ENCODE data around the gene SMIM31.

SMIM31 gene

DNA sequence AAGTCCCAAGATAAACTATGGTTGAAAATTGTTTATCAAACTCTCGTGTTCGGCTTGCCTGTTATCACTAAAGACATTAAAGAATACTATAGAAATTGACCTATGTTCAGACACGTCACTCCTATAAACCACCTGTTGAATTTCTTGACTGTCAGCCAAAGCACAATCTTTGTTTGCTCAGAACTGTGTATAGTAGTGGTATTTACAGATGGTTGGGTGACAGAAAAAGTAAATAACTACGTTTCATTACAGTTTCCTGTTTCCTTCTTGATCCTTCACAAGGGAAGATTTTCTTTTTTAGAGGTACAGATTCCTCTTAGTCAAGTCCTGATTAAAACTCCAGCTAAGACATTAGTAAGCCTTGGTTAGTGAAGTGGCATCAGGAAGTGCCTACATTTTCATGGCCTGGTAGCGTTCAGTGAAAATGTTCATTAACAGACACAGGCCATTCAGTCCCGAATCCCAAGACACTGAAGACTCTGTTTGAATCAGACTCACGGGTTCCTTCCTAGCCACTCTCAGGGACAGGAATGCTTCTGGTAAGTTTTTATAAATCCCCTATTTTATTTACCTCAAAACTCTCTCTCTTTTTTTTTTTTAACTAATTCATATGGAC is at the start of gene SMIM31:
TSS of gene SMIM31 (plus strand) at position 259 of the 616 bp plus-strand sequence. CDS start 16,313 bp downstream, outside the sequence.
- Histone ChIP-seq H3K9me2 (replicated peaks; ENCODE audit: control insufficient read depth, low read length) (no peaks in the 10 kb centered on the region), H3K9me3 (ENCODE audit: control insufficient read depth, insufficient read depth, low read length) (no peaks in the 10 kb centered on the region), H3K27ac (ENCODE audit: low read depth, low read length) (no peak within 1 kb of the TSS), H3K27me3 (ENCODE audit: control insufficient read depth, low read length) (no peaks in the 10 kb centered on the region), H3K79me2 (ENCODE audit: control insufficient read depth, low read length) (no peaks in the 10 kb centered on the region), H3K4me2 (ENCODE audit: low read length) (no peak within 1 kb of the TSS), H4K20me1 (ENCODE audit: control insufficient read depth, insufficient read depth, low read depth, low read length) (no peaks in the 10 kb centered on the region), H3K36me3 (ENCODE audit: control insufficient read depth, low read length) (no peaks in the 10 kb centered on the region), H3K4me3 (ENCODE audit: low read length) (no peak within 1 kb of the TSS), H3K4me1 (ENCODE audit: control insufficient read depth, low read length) (no peaks in the 10 kb centered on the region), H3F3A (ENCODE audit: control insufficient read depth, insufficient read depth) (no peaks in the 10 kb centered on the region)
- no peak for TF ChIP-seq EZH2phosphoT487 (IDR thresholded peaks at IDR 0.05; ENCODE audit: borderline replicate concordance, low read length)
- TF ChIP-seq, protein P1, sequence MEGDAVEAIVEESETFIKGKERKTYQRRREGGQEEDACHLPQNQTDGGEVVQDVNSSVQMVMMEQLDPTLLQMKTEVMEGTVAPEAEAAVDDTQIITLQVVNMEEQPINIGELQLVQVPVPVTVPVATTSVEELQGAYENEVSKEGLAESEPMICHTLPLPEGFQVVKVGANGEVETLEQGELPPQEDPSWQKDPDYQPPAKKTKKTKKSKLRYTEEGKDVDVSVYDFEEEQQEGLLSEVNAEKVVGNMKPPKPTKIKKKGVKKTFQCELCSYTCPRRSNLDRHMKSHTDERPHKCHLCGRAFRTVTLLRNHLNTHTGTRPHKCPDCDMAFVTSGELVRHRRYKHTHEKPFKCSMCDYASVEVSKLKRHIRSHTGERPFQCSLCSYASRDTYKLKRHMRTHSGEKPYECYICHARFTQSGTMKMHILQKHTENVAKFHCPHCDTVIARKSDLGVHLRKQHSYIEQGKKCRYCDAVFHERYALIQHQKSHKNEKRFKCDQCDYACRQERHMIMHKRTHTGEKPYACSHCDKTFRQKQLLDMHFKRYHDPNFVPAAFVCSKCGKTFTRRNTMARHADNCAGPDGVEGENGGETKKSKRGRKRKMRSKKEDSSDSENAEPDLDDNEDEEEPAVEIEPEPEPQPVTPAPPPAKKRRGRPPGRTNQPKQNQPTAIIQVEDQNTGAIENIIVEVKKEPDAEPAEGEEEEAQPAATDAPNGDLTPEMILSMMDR (IDR thresholded peaks at IDR 0.05; ENCODE audit: low read depth, low read length, poor library complexity, severe bottlenecking): no peak

DNA sequence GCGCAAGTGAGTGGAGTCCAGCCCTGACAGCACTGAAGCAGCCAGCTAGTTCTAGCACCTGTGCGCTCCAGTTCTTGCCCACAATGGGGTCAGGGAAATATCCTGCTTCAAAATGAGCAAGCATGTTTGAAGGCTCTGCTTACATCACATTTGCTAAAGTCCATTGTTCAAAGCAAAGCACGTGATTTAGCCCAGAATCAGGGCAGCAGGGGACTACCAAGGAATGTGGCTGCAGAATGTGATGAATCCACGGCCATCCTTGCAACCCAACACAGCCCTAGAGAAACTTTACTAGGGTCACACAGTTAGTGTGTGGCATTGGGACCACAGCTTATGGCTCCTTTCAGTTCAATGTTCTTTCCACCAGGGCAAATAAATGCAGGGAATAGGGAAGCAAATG is 47.3 kb upstream of the SMIM31 start:
- no peaks in the 10 kb centered on the region for H3K27me3 ChIP-seq (ENCODE audit: control insufficient read depth, low read length)
- no peaks in the 10 kb centered on the region for H3K79me2 ChIP-seq (ENCODE audit: control insufficient read depth, low read length)
- H3K36me3 ChIP-seq (ENCODE audit: control insufficient read depth, low read length): no peaks in the 10 kb centered on the region
- no peaks in the 10 kb centered on the region for H3K4me1 ChIP-seq (ENCODE audit: control insufficient read depth, low read length)
- no peaks in the 10 kb centered on the region for H3K9me3 ChIP-seq (ENCODE audit: control insufficient read depth, insufficient read depth, low read length)
- TF ChIP-seq EZH2phosphoT487 (IDR thresholded peaks at IDR 0.05; ENCODE audit: borderline replicate concordance, low read length): no peak
- TF ChIP-seq, protein P1 (IDR thresholded peaks at IDR 0.05; ENCODE audit: low read depth, low read length, poor library complexity, severe bottlenecking): no peak
- H3F3A ChIP-seq (ENCODE audit: control insufficient read depth, insufficient read depth): no peaks in the 10 kb centered on the region
- no peaks in the 10 kb centered on the region for H4K20me1 ChIP-seq (ENCODE audit: control insufficient read depth, insufficient read depth, low read depth, low read length)
- H3K27ac ChIP-seq (ENCODE audit: low read depth, low read length): no peak overlapping the region
- H3K4me3 ChIP-seq (ENCODE audit: low read length): no peak overlapping the region
- no peaks in the 10 kb centered on the region for H3K9me2 ChIP-seq (replicated peaks; ENCODE audit: control insufficient read depth, low read length)
- no peak overlapping the region for H3K4me2 ChIP-seq (ENCODE audit: low read length)

DNA sequence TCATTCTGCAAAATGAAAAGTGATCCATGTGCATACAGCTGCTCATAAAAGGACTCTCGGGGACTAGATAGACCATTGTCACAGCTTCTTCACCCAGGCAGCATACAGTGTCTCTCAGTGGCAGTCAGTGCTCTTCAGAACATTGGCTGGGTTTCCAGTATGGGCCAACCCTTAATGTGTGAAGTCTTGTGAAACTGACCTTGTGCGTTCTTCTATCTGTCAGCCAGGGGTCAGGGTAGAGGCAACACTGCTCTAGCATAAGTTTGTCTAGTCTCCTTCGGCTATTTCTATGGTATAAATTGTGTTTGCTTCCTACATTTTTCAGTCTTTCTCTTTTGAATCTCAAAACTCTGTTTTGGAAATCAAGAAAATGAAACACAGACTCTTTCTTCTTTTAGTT is 37.0 kb upstream of the SMIM31 start:
- H4K20me1 ChIP-seq (ENCODE audit: control insufficient read depth, insufficient read depth, low read depth, low read length): no peaks in the 10 kb centered on the region
- H3K9me3 ChIP-seq (ENCODE audit: control insufficient read depth, insufficient read depth, low read length): no peaks in the 10 kb centered on the region
- no peaks in the 10 kb centered on the region for H3F3A ChIP-seq (ENCODE audit: control insufficient read depth, insufficient read depth)
- no peaks in the 10 kb centered on the region for H3K36me3 ChIP-seq (ENCODE audit: control insufficient read depth, low read length)
- TF ChIP-seq, protein P1 (IDR thresholded peaks at IDR 0.05; ENCODE audit: low read depth, low read length, poor library complexity, severe bottlenecking): no peak
- TF ChIP-seq EZH2phosphoT487 (IDR thresholded peaks at IDR 0.05; ENCODE audit: borderline replicate concordance, low read length): no peak
- no peaks in the 10 kb centered on the region for H3K9me2 ChIP-seq (replicated peaks; ENCODE audit: control insufficient read depth, low read length)
- no peak overlapping the region for H3K27ac ChIP-seq (ENCODE audit: low read depth, low read length)
- H3K4me3 ChIP-seq (ENCODE audit: low read length): no peak overlapping the region
- no peaks in the 10 kb centered on the region for H3K27me3 ChIP-seq (ENCODE audit: control insufficient read depth, low read length)
- no peak overlapping the region for H3K4me2 ChIP-seq (ENCODE audit: low read length)
- H3K4me1 ChIP-seq (ENCODE audit: control insufficient read depth, low read length): no peaks in the 10 kb centered on the region
- no peaks in the 10 kb centered on the region for H3K79me2 ChIP-seq (ENCODE audit: control insufficient read depth, low read length)
